HepG2 (cell line): Measurements from ENCODE around the gene NARS2. TPM values are rescaled to one million over a fixed set of nuclear protein-coding genes. Genes with fewer than 3 reads are reported as not detected.

Source experiments
- ATAC-seq: fragments of 200-7000 bp; cut with Tn5 transposase; 3 replicates; pipeline ENCODE4 v1.9.1; 2020; ENCODE audit warnings: mild to moderate bottlenecking, moderate library complexity
- BruUV-seq: library from RNA; stranded (reverse); fragments of 400-500 nt; replicated peaks from 2 replicates; lab custom pipeline; 2021; lab: Mats Ljungman, UMichigan
- CTCF ChIA-PET: fragments of 300-600 bp; formaldehyde crosslinking; extraction: SDS; loops from one replicate; lab custom pipeline; 2021; ENCODE audit warnings: low total read pairs, inconsistent platforms, low intra/inter-chr PET ratio; lab: Yijun Ruan, JAX
- POLR2A ChIA-PET: fragments of 350-600 bp; sonication (Branson Sonifier 250); formaldehyde crosslinking; loops from one replicate; lab custom pipeline; 2020; ENCODE audit warnings: antibody characterized with exemption, inconsistent platforms; lab: Yijun Ruan, JAX
- DNase-seq: peaks from one replicate; pipeline ENCODE4 v3.0.0-alpha.2; 2015; ENCODE audit warnings: low spot score
- FAIRE-seq: peaks from 3 replicates; lab custom pipeline; 2011; peaks lifted over from hg19 to GRCh38; lab: Jason Lieb, UNC
- H2AFZ ChIP-seq: one replicate; pipeline ENCODE4 v1.6.1; 2011; ENCODE audit warnings: low read length, inconsistent platforms
- H3K27ac ChIP-seq: fragments of 300-600 bp; 3 replicates; pipeline ENCODE4 v1.8.0; 2011; ENCODE audit warnings: mixed run types, mild to moderate bottlenecking, mixed read lengths, low read length, inconsistent platforms; ENCODE audit not compliant: insufficient read depth; ENCODE audit errors: extremely low read length
- H3K27me3 ChIP-seq, 2 experiments: fragments of 200-600 bp in 1 of 2; 2 replicates in 1 of 2; 3 replicates in 1 of 2; pipeline versions ENCODE4 v1.6.0 to v1.8.0; 2011; ENCODE audit warnings: low read length in 2 of 2, mild to moderate bottlenecking in 2 of 2, moderate library complexity in 2 of 2, inconsistent platforms in 1 of 2; ENCODE audit not compliant: insufficient read depth in 2 of 2, control insufficient read depth in 1 of 2
- H3K36me3 ChIP-seq, 2 experiments: fragments of 200-600 bp in 1 of 2; replicated peaks in 1 of 2; 2 replicates in 1 of 2; 3 replicates in 1 of 2; pipeline versions ENCODE4 v1.5.1 to v1.8.0; 2011; ENCODE audit warnings: low read length in 2 of 2, inconsistent platforms in 1 of 2; ENCODE audit not compliant: insufficient read depth in 2 of 2, control insufficient read depth in 1 of 2
- H3K4me1 ChIP-seq: 2 replicates; pipeline ENCODE4 v1.5.1; 2012; ENCODE audit warnings: low read length, inconsistent platforms; ENCODE audit not compliant: insufficient read depth
- H3K4me2 ChIP-seq: 2 replicates; pipeline ENCODE4 v1.6.0; 2011; ENCODE audit warnings: low read depth, low read length, inconsistent platforms
- H3K4me3 ChIP-seq, 3 experiments: fragments of 200-600 bp in 1 of 3; sonication (generic), shearing (Covaris generic) in 1 of 3; replicated peaks in 1 of 3; 2 replicates each; pipeline ENCODE4 v1.5.1; 2011 to 2016; ENCODE audit warnings: low read length in 3 of 3, inconsistent platforms in 2 of 3, low read depth in 2 of 3, mild to moderate bottlenecking in 2 of 3, control low read depth in 1 of 3, mixed read lengths in 1 of 3; ENCODE audit not compliant: insufficient read depth in 1 of 3
- H3K79me2 ChIP-seq: one replicate; pipeline ENCODE4 v1.6.1; 2011; ENCODE audit warnings: low read length, inconsistent platforms; ENCODE audit not compliant: insufficient read depth
- H3K9ac ChIP-seq: 2 replicates; pipeline ENCODE4 v1.6.0; 2011; ENCODE audit warnings: mild to moderate bottlenecking, low read depth, low read length, inconsistent platforms; ENCODE audit not compliant: insufficient read depth
- H3K9me3 ChIP-seq: 2 replicates; pipeline ENCODE4 v1.5.1; 2012; ENCODE audit warnings: mild to moderate bottlenecking, low read length
- H4K20me1 ChIP-seq: 2 replicates; pipeline ENCODE4 v1.6.0; 2011; ENCODE audit warnings: inconsistent platforms, mild to moderate bottlenecking, low read length, moderate library complexity; ENCODE audit not compliant: insufficient read depth
- MEF2D ChIP-seq: sonication (generic); formaldehyde crosslinking; IDR thresholded peaks from 2 replicates; pipeline ENCODE4 v1.5.1; 2020; ENCODE audit warnings: mild to moderate bottlenecking, missing genetic modification reagents
- SCMH1 ChIP-seq: sonication (generic); formaldehyde crosslinking; IDR thresholded peaks from 2 replicates; pipeline ENCODE4 v1.9.0; 2021; ENCODE audit warnings: missing genetic modification reagents, mild to moderate bottlenecking, borderline replicate concordance
- SOX6 ChIP-seq, 2 experiments: fragments of 450-650 bp in 1 of 2; sonication (generic) in 1 of 2; formaldehyde crosslinking in 1 of 2; IDR thresholded peaks; 2 replicates each; pipeline versions ENCODE4 v1.4.0 to v1.6.1; 2017 to 2020; ENCODE audit warnings: antibody characterized with exemption in 1 of 2, mild to moderate bottlenecking in 1 of 2, missing genetic modification reagents in 1 of 2
- SP2 ChIP-seq: sonication (generic); formaldehyde crosslinking; IDR thresholded peaks from 2 replicates; pipeline ENCODE4 v1.5.1; 2020; ENCODE audit warnings: mild to moderate bottlenecking, missing genetic modification reagents
- STAT6 ChIP-seq: sonication (generic); formaldehyde crosslinking; IDR thresholded peaks from 2 replicates; pipeline ENCODE4 v1.4.0; 2020; ENCODE audit warnings: missing genetic modification reagents, mild to moderate bottlenecking, borderline replicate concordance
- TARDBP ChIP-seq: sonication (generic); formaldehyde crosslinking; IDR thresholded peaks from 2 replicates; pipeline ENCODE4 v1.8.0; 2022; ENCODE audit warnings: mild to moderate bottlenecking, missing genetic modification reagents
- TBX3 ChIP-seq: fragments of 450-650 bp; IDR thresholded peaks from 2 replicates; pipeline ENCODE4 v1.6.1; 2017; ENCODE audit warnings: antibody characterized with exemption, mild to moderate bottlenecking, inconsistent platforms, borderline replicate concordance
- TEAD3 ChIP-seq: optimal IDR thresholded peaks from 2 replicates; pipeline ENCODE3; 2016; ENCODE audit warnings: borderline replicate concordance
- TFAP4 ChIP-seq: sonication (generic); IDR thresholded peaks from 2 replicates; pipeline ENCODE4 v1.6.1; 2016; ENCODE audit warnings: low read depth, borderline replicate concordance
- TFDP2 ChIP-seq: sonication (generic); formaldehyde crosslinking; IDR thresholded peaks from 2 replicates; pipeline ENCODE4 v1.4.0; 2020; ENCODE audit warnings: missing genetic modification reagents
- ZMYM4 ChIP-seq: sonication (generic); formaldehyde crosslinking; IDR thresholded peaks from 2 replicates; pipeline ENCODE4 v1.8.1; 2023; ENCODE audit warnings: mild to moderate bottlenecking, missing genetic modification reagents
- ZNF12 ChIP-seq: sonication (generic); formaldehyde crosslinking; IDR thresholded peaks from 2 replicates; pipeline ENCODE4 v1.5.0; 2020; ENCODE audit warnings: missing genetic modification reagents
- ZNF317 ChIP-seq: sonication (generic); formaldehyde crosslinking; IDR thresholded peaks from 2 replicates; pipeline ENCODE4 v1.5.0; 2020; ENCODE audit warnings: mild to moderate bottlenecking, missing genetic modification reagents
- ZNF674 ChIP-seq: sonication (generic); formaldehyde crosslinking; IDR thresholded peaks from 2 replicates; pipeline ENCODE4 v1.5.0; 2020; ENCODE audit warnings: low read depth, mild to moderate bottlenecking, missing genetic modification reagents
- in situ Hi-C: cut with HindIII; loops from 2 replicates; pipeline ENCODE4 v1.10.0; 2017; ENCODE audit warnings: low pct_unique_long_range_greater_than_20kb; ENCODE audit not compliant: extremely low pct_ligation_motif_present
- intact Hi-C: fragments of 100-400 bp; cut with micrococcal nuclease; formaldehyde crosslinking; loops from one replicate; pipeline ENCODE4 v1.10.0; 2022; ENCODE audit not compliant: unreplicated experiment
- polyA plus RNA-seq, 8 experiments: library from polyadenylated mRNA; depleted of rRNA in 3 of 8; stranded (reverse) in 7 of 8; unstranded in 1 of 8; fragments of >200 nt; fragmentation: Illumina TruSeq in 4 of 8; extraction: Trizol in 4 of 8; gene quantifications; 2 replicates each; pipeline versions ENCODE4 v1.2.1 to v1.2.3, GENCODE V29; 2011 to 2016; ENCODE audit warnings: low read depth in 4 of 8, missing spikeins in 1 of 8, mixed read lengths in 1 of 8; ENCODE audit not compliant: insufficient read depth in 1 of 8
- total RNA-seq, 5 experiments: library from RNA; depleted of rRNA; stranded (reverse); fragments of >200 nt; fragmentation: Illumina TruSeq; extraction: Trizol; gene quantifications; 2 replicates each; pipeline ENCODE4 v1.2.3, GENCODE V29; 2016; ENCODE audit warnings: low read depth in 1 of 5

The NARS2 gene
- total and polyA plus RNA-seq, 2 of the 13 experiments (the other 11 are each of a cell fraction or from before 2014, with no cell fraction given): 45.9 to 65.0 TPM

GRCh38 chr11:78607696-78608095 is 33.0 kb upstream of the NARS2 start:
- no peak overlapping the region for H3K9ac ChIP-seq
- H3K9me3 ChIP-seq: no peaks in the 10 kb centered on the region
- no peaks in the 10 kb centered on the region for H3K79me2 ChIP-seq
- intact Hi-C loops: loop anchor here (10.0 kb wide), 1 partner anchor 1733 kb away; no protein-coding TSS in a partner anchor
- no peak overlapping the region for H2AFZ ChIP-seq
- DNase-seq (no peak), ATAC-seq (no peak)
- no peaks in the 10 kb centered on the region for H3K27me3 ChIP-seq
- no TSS peak for BruUV-seq
- no peaks in the 10 kb centered on the region for H3K36me3 ChIP-seq
- in situ Hi-C loops: no loop called here
- CTCF ChIA-PET: no interaction called here
- H3K4me1 ChIP-seq: peaks cover 18% of the 10 kb centered on the region
- no peaks in the 10 kb centered on the region for H4K20me1 ChIP-seq
- no peak for TF ChIP-seq SP2
- TF ChIP-seq TFAP4: no peak
- TF ChIP-seq TFDP2 (CRISPR knock-in tag): no peak
- TF ChIP-seq ZNF317 (CRISPR knock-in tag): no peak
- no peak for TF ChIP-seq ZNF12 (CRISPR knock-in tag)
- TF ChIP-seq STAT6: no peak
- TF ChIP-seq ZMYM4 (CRISPR knock-in tag): no peak
- TF ChIP-seq MEF2D (CRISPR knock-in tag): no peak
- no peak for TF ChIP-seq TEAD3 (CRISPR knock-in tag)
- no peak for TF ChIP-seq TARDBP (CRISPR knock-in tag)
- no peak for TF ChIP-seq SCMH1
- TF ChIP-seq ZNF674 (CRISPR knock-in tag): no peak
- no peak for TF ChIP-seq SOX6 (IDR thresholded peaks at IDR 0.05)
- no peak for TF ChIP-seq SOX6 (CRISPR knock-in tag; IDR thresholded peaks at IDR 0.05)
- no peak for TF ChIP-seq TBX3
- TF ChIP-seq, all 625 proteins: peak for 0
- POLR2A ChIA-PET: no interaction called here
- Histone ChIP-seq H3K4me3 (no peak overlapping the region), H3K27ac (no peak overlapping the region), H3K4me2 (no peak overlapping the region)
- FAIRE-seq: no peak
